HL-60/S4 treated with retinoic acid at 250 ng/mL for 4 days and 3 days (cell line): ENCODE measurements around the gene RNLS.

ENCODE experiments used
- in situ Hi-C: fragments of 300-500 bp; cut with MboI; formaldehyde crosslinking; loops from 2 replicates; pipeline ENCODE4 v1.7.0; 2022; ENCODE audit warnings: low sequenced_read_pairs

RNLS gene

GRCh38 chr10:88399240-88399639 is 183.9 kb downstream of the RNLS start:
- in situ Hi-C loops, result no loop called here

- in situ Hi-C loops, result no loop called here
Measured at GRCh38 chr10:88395677-88396076, 187.4 kb downstream of the RNLS start.

GRCh38 chr10:88392222-88392621 is 190.9 kb downstream of the RNLS start:
- in situ Hi-C loops, result no loop called here

GRCh38 chr10:88390041-88390440 is 193.1 kb downstream of the RNLS start:
- in situ Hi-C loops, result no loop called here

GRCh38 chr10:88389456-88389855 is 193.7 kb downstream of the RNLS start:
- in situ Hi-C loops, result loop anchor here (10.0 kb wide), 1 partner anchor 525 kb away; the partner anchor contains the start of genes KLLN and PTEN

- in situ Hi-C loops, result loop anchor here (10.0 kb wide), 1 partner anchor 524 kb away; the partner anchor contains the start of genes KLLN and PTEN
Measured at GRCh38 chr10:88388324-88388723, 194.8 kb downstream of the RNLS start.

GRCh38 chr10:88386821-88387773 is 196.0 kb downstream of the RNLS start:
- in situ Hi-C loops, result loop anchor here (10.0 kb wide), 1 partner anchor 522 kb away; the partner anchor contains the start of genes KLLN and PTEN

DNA sequence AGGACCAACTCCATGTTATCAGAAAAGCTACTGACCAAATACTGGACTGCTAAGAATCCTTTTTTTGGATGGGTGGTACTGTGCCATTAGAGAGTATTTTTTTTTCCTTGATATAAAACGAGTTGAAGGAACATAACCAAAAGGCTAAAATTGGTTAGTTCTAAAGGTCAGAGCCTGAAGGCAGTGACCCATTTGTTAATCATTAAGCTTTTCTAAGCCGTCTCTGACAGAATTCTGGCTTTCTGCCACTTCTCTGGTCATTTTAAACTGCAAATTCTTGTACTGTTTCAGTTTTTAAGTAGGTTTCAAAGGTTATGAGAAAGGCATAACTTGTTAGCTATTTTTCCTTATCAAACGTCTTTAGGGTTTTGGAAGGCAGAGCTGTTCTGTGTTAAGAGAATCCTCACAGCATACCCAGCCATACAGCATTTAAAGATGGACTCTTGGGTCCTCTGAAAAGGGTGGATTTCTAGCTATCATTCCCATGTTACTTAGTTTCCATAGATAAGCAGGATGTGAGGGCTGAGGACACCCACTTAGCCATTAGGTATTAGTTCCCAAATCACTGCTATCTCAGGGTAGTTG is 196.8 kb downstream of the RNLS start:
- in situ Hi-C loops, result loop anchor here (10.0 kb wide), 1 partner anchor 521 kb away; the partner anchor contains the start of genes KLLN and PTEN

GRCh38 chr10:88385601-88386203 is 197.4 kb downstream of the RNLS start:
- in situ Hi-C loops, result loop anchor here (10.0 kb wide), 1 partner anchor 521 kb away; the partner anchor contains the start of genes KLLN and PTEN

- in situ Hi-C loops, result loop anchor here (10.0 kb wide), 1 partner anchor 518 kb away; the partner anchor contains the start of genes KLLN and PTEN
Measured at GRCh38 chr10:88383276-88383675, 199.8 kb downstream of the RNLS start.

GRCh38 chr10:88382699-88383098 is 200.4 kb downstream of the RNLS start:
- in situ Hi-C loops, result loop anchor here (10.0 kb wide), 1 partner anchor 518 kb away; the partner anchor contains the start of genes KLLN and PTEN

DNA sequence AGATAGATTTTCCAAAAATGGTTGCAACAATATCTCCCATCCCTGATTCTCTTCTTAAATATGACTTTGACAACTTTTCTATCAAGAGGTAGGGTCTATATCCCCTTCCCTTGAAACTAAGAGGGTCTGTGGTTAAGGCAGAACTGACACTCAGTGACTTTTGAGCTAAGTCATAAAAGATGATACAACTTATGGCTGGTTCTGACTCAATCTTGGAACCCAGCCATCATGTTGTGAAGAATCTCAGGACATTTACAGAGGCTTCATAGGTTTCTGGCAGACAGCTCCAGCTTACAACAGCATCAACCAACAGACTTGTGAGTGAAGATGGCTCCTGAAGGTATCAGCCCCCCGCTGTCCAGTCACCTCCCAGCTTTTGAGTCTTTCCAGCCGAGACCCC is 203.5 kb downstream of the RNLS start:
- in situ Hi-C loops, result no loop called here

DNA sequence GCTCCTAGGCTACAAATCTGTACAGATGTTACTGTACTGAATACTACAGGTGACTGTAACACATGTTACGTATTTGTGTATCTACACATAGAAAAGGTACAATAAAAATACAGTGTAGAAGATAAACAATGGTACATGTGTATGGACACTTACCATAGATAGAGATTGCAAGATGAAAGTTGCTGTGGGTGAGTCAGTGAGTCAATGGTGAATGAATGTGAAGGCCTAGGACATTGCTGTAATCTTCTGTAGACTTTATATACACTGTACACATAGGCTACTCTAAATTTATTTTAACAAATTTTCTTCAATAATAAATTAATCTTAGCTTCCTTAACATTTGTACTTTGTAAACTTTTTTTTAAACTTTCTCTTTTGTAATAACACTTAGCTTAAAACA is 205.6 kb downstream of the RNLS start:
- in situ Hi-C loops, result no loop called here

- in situ Hi-C loops, result no loop called here
Measured at GRCh38 chr10:88374392-88375175, 208.5 kb downstream of the RNLS start.

DNA sequence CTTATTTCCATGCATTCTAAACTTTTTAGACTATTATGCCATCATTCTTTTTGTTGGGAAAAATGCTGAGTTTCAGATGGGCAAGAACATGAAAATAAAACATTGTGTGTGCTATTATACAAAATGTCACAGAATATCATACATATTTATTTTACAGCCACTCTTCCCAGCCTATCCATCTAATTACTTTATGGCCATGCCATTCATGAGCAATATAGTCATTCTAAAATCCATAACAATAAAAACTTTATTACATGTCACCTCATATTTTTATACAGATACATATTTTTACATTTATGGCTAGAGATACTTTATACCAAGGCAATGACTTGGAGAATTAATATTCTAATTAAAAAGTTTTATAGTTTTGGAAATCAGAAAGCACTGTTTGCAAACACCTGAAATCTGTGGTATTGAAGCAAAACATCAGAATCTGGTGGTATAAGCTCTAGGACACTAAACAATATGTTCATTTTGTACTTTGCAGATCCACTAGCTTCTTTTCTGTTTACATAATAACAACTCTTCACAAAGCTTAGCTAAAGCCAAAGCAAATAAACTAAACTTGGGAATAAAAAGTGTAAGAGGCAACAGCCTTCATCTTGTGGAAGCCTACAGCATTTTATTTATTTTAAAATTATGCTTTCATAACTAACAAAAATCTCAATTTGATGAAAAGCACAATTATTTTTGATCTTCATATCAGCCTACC is 210.1 kb downstream of the RNLS start:
- in situ Hi-C loops, result no loop called here

- in situ Hi-C loops, result no loop called here
Measured at GRCh38 chr10:88372051-88372715, 210.9 kb downstream of the RNLS start.

GRCh38 chr10:88370713-88371112 is 212.4 kb downstream of the RNLS start:
- in situ Hi-C loops, result no loop called here

DNA sequence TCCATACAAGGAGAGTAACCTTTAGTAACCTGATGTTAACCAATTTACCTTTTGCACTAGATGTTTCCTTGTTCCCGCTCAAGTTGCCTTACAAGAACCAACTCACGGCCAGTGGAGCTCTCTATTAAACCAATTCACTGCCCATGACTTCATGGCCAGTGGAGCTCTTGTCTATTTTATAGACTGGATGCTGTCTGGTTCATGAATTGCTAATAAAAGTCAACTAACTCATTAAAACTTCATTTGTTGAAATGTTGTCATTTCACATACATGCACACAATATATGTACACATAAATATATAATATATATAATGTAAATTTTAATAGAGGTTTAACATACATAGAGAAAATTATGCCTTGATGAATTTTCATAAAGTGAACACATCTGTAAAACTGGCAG is 216.3 kb downstream of the RNLS start:
- in situ Hi-C loops, result no loop called here
